ENCODE data around the gene ARHGAP42. TPM values are rescaled to one million over a fixed set of nuclear protein-coding genes. Genes with fewer than 3 reads are reported as not detected.

ARHGAP42 gene
- total and polyA plus RNA-seq, 10 of the 15 experiments (the other 5 are each of a cell fraction or from before 2014, with no cell fraction given): 1.8 to 6.3 (median 3.2) TPM

- H3K4me3 ChIP-seq: no peak overlapping the region
- no peaks in the 10 kb centered on the region for H3K27me3 ChIP-seq (replicated peaks in 1 of 2; ENCODE audit: control insufficient read depth in 2 of 2, insufficient read depth in 2 of 2, low read length in 1 of 2)
- ChIA-PET SMC1A (ENCODE audit: uncharacterized antibody, unreplicated experiment) (no interaction called here), CTCF (no interaction called here), POLR2A (no interaction called here), RAD21 (ENCODE audit: unreplicated experiment) (no interaction called here)
- ATAC-seq (no peak), DNase-seq (ENCODE audit: low read depth, low spot score) (no peak), FAIRE-seq (no peak)
- no peaks in the 10 kb centered on the region for H3K79me2 ChIP-seq (ENCODE audit: control insufficient read depth, insufficient read depth, low read length)
- H3K36me3 ChIP-seq (ENCODE audit: control insufficient read depth in 2 of 2, insufficient read depth in 2 of 2, low read length in 1 of 2): no peaks in the 10 kb centered on the region
- H3K9ac ChIP-seq (ENCODE audit: control insufficient read depth, insufficient read depth, low read length): no peak overlapping the region
- no peaks in the 10 kb centered on the region; the same call in 1 of the 2 replicates for H4K20me1 ChIP-seq (ENCODE audit: control insufficient read depth, insufficient read depth)
- no peaks in the 10 kb centered on the region for H3K9me3 ChIP-seq (replicated peaks; ENCODE audit: control insufficient read depth, insufficient read depth, low read length)
- H3K4me2 ChIP-seq (ENCODE audit: control insufficient read depth, insufficient read depth): no peak overlapping the region
- intact Hi-C loops (cut with micrococcal nuclease; ENCODE audit: unreplicated experiment) (no loop called here), in situ Hi-C loops (cut with MboI) (no loop called here)
- WGBS (ENCODE audit: insufficient coverage, insufficient replicate concordance, low lambda C conversion rate, missing lambda C conversion rate): 47% methylated on average over 7 of the region's 7 CpGs
- no peak for TF ChIP-seq TBL1XR1 (IDR thresholded peaks at IDR 0.05; ENCODE audit: low read depth, low read length)
- no peak for TF ChIP-seq ATF2 (IDR thresholded peaks at IDR 0.05; ENCODE audit: low read length)
- no peak for TF ChIP-seq HDAC2 (IDR thresholded peaks at IDR 0.05)
- TF ChIP-seq SMARCA5 (IDR thresholded peaks at IDR 0.05): no peak
- TF ChIP-seq SREBF1 (IDR thresholded peaks at IDR 0.05; ENCODE audit: low read length): no peak
- TF ChIP-seq HDAC6 (IDR thresholded peaks at IDR 0.05; ENCODE audit: unreplicated experiment): no peak
- no peak for TF ChIP-seq JUNB (IDR thresholded peaks at IDR 0.05)
- no peak for TF ChIP-seq REST (IDR thresholded peaks at IDR 0.05; ENCODE audit: low read depth, low read length)
- no peak for TF ChIP-seq BCLAF1 (IDR thresholded peaks at IDR 0.05)
- no peak for TF ChIP-seq GABPA (IDR thresholded peaks at IDR 0.05; ENCODE audit: low read depth)
- no peak for TF ChIP-seq RELA (IDR thresholded peaks at IDR 0.05; ENCODE audit: borderline replicate concordance, partially characterized antibody)
- TF ChIP-seq SUPT20H (IDR thresholded peaks at IDR 0.05; ENCODE audit: borderline replicate concordance, control insufficient read depth, low read depth, low read length): no peak
- no peak for TF ChIP-seq ZNF274 (IDR thresholded peaks at IDR 0.05; ENCODE audit: insufficient read depth, insufficient read length)
- no peak for TF ChIP-seq CEBPB (IDR thresholded peaks at IDR 0.05; ENCODE audit: borderline replicate concordance in 1 of 2, low read depth in 2 of 2, low read length in 2 of 2)
- TF ChIP-seq TAF1 (IDR thresholded peaks at IDR 0.05; ENCODE audit: borderline replicate concordance, low read depth, low read length): no peak
- no peak for TF ChIP-seq CBX5 (IDR thresholded peaks at IDR 0.05; ENCODE audit: low read depth)
- H3K4me1 ChIP-seq (ENCODE audit: control insufficient read depth, insufficient read depth, low read length): no peaks in the 10 kb centered on the region
- no TSS peak for BruUV-seq (replicated peaks)
- no peak overlapping the region for H2AFZ ChIP-seq (ENCODE audit: control insufficient read depth, low read depth, low read length)
- H3K27ac ChIP-seq (ENCODE audit: control insufficient read depth, insufficient read depth): no peak overlapping the region
Observed at GRCh38 chr11:100902454-100903141, 215.5 kb downstream of the ARHGAP42 start.

All from GM12878 (cell line).